PC-9 (cell line): Measurements from ENCODE around the gene ERC1. TPM values are rescaled to one million over a fixed set of nuclear protein-coding genes. Genes with fewer than 3 reads are reported as not detected.
"Not testable (repeated sequence)": the region's sequence is repeated elsewhere in the genome, so short reads cannot be mapped to it uniquely, and the experiment has no call there.

Experiments used
- BruUV-seq: library from RNA; stranded (reverse); fragments of 400-500 nt; replicated peaks from 2 replicates; lab custom pipeline; 2021; lab: Mats Ljungman, UMichigan
- CTCF ChIA-PET: fragments of 300-600 bp; sonication (Branson Sonifier 250); formaldehyde crosslinking; loops from one replicate; lab custom pipeline; 2022; ENCODE audit warnings: antibody characterized with exemption; lab: Charles Lee
- POLR2A ChIA-PET: fragments of 300-600 bp; sonication (Branson Sonifier 250); formaldehyde crosslinking; loops from one replicate; lab custom pipeline; 2022; ENCODE audit warnings: antibody characterized with exemption; ENCODE audit not compliant: unreplicated experiment; lab: Charles Lee
- DNase-seq, 2 experiments: peaks; one replicate each; pipeline versions ENCODE4 v3.0.0 to v3.0.0-alpha.2; 2015 to 2022; ENCODE audit warnings: mixed read lengths in 1 of 2
- H2AFZ ChIP-seq: fragments of 200-600 bp; sonication (generic); 2 replicates; pipeline ENCODE4 v1.8.1; 2017; ENCODE audit warnings: antibody characterized with exemption
- H3F3A ChIP-seq: fragments of 200-600 bp; sonication (generic); 2 replicates; pipeline ENCODE4 v1.8.1; 2017; ENCODE audit warnings: antibody characterized with exemption, mild to moderate bottlenecking, low read depth; ENCODE audit not compliant: insufficient read depth
- H3K27ac ChIP-seq: fragments of 200-600 bp; sonication (generic); 2 replicates; pipeline ENCODE4 v1.6.1; 2016; ENCODE audit warnings: mixed run types
- H3K27me3 ChIP-seq: fragments of 200-600 bp; sonication (generic); 2 replicates; pipeline ENCODE4 v1.6.1; 2016; ENCODE audit warnings: low read depth, mixed run types; ENCODE audit not compliant: insufficient read depth
- H3K36me3 ChIP-seq: fragments of 200-600 bp; sonication (generic); 2 replicates; pipeline ENCODE4 v1.6.1; 2016; ENCODE audit warnings: low read depth, mixed run types
- H3K4me1 ChIP-seq: fragments of 200-600 bp; sonication (generic); replicated peaks from 2 replicates; pipeline ENCODE4 v1.6.1; 2016; ENCODE audit warnings: mixed run types; ENCODE audit not compliant: insufficient read depth
- H3K4me2 ChIP-seq: fragments of 200-600 bp; sonication (generic); 2 replicates; pipeline ENCODE4 v1.6.1; 2017; ENCODE audit warnings: mixed run types
- H3K4me3 ChIP-seq: fragments of 200-600 bp; sonication (generic); 2 replicates; pipeline ENCODE4 v1.6.1; 2016; ENCODE audit warnings: mixed run types
- H3K79me2 ChIP-seq: fragments of 200-600 bp; sonication (generic); 2 replicates; pipeline ENCODE4 v1.6.1; 2017; ENCODE audit warnings: low read depth, mixed run types
- H3K9me2 ChIP-seq: fragments of 200-600 bp; sonication (generic); 2 replicates; pipeline ENCODE4 v1.8.1; 2017; ENCODE audit warnings: mild to moderate bottlenecking; ENCODE audit not compliant: insufficient read depth
- H3K9me3 ChIP-seq: fragments of 200-600 bp; sonication (generic); 2 replicates; pipeline ENCODE4 v1.8.1; 2016; ENCODE audit warnings: low read depth; ENCODE audit not compliant: insufficient read depth
- H4K20me1 ChIP-seq: fragments of 200-600 bp; sonication (generic); 2 replicates; pipeline ENCODE4 v1.8.1; 2017; ENCODE audit not compliant: insufficient read depth
- CTCF ChIP-seq: fragments of 200-600 bp; sonication (generic); conservative IDR thresholded peaks from 2 replicates; pipeline ENCODE4 v1.6.1; 2017; ENCODE audit warnings: mixed run types, antibody characterized with exemption, mild to moderate bottlenecking, moderate library complexity
- EZH2 ChIP-seq: fragments of 200-600 bp; sonication (generic); IDR thresholded peaks from 2 replicates; pipeline ENCODE4 v1.8.0; 2017; ENCODE audit warnings: antibody characterized with exemption, low read depth
- intact Hi-C: fragments of 100-400 bp; cut with micrococcal nuclease; formaldehyde crosslinking; loops from one replicate; pipeline ENCODE4 v1.10.0; 2022; ENCODE audit not compliant: unreplicated experiment
- total RNA-seq: library from RNA; stranded (reverse); gene quantifications from 2 replicates; pipeline ENCODE4 v1.2.3, GENCODE V29; 2021

Gene ERC1
- total RNA-seq, 1 experiment from 2014 or later: 52.0 TPM

GRCh38 chr12:1250641-1251040 lies 259.6 kb downstream of the ERC1 start:
- CTCF ChIA-PET: no interaction called here
- H3K4me1 ChIP-seq: no peaks in the 10 kb centered on the region
- H3F3A ChIP-seq: 0 out of 2 replicates have a peak, but pooled peaks cover 4% of the 10 kb centered on the region
- H3K4me3 ChIP-seq: no peak overlapping the region
- BruUV-seq: no TSS peak
- H3K79me2 ChIP-seq: no peaks in the 10 kb centered on the region
- no peaks in the 10 kb centered on the region for H3K27me3 ChIP-seq
- POLR2A ChIA-PET: no interaction called here
- no peak overlapping the region for H2AFZ ChIP-seq
- no peak overlapping the region for H3K27ac ChIP-seq
- no peaks in the 10 kb centered on the region for H3K9me2 ChIP-seq
- intact Hi-C loops: no loop called here
- no peaks in the 10 kb centered on the region for H3K9me3 ChIP-seq
- DNase-seq: no peak
- no peaks in the 10 kb centered on the region for H3K36me3 ChIP-seq
- no peak for TF ChIP-seq EZH2
- TF ChIP-seq CTCF: no peak
- H3K4me2 ChIP-seq: no peak overlapping the region
- no peaks in the 10 kb centered on the region for H4K20me1 ChIP-seq

- BruUV-seq: no TSS peak
- no peak overlapping the region for H2AFZ ChIP-seq
- H3K36me3 ChIP-seq: no peaks in the 10 kb centered on the region
- no peaks in the 10 kb centered on the region for H4K20me1 ChIP-seq
- ChIA-PET POLR2A (interaction anchor here (0.5 kb wide), 1 partner anchor 10 kb away, joined by 10 read pairs; no protein-coding TSS in a partner anchor), CTCF (no interaction called here)
- TF ChIP-seq CTCF: no peak
- no peak for TF ChIP-seq EZH2
- no peaks in the 10 kb centered on the region for H3K9me2 ChIP-seq
- H3K27ac ChIP-seq: no peak overlapping the region
- no peak for DNase-seq
- no peak overlapping the region for H3K4me3 ChIP-seq
- no peaks in the 10 kb centered on the region for H3K4me1 ChIP-seq
- H3F3A ChIP-seq: no peaks in the 10 kb centered on the region
- no peaks in the 10 kb centered on the region for H3K9me3 ChIP-seq
- H3K4me2 ChIP-seq: no peak overlapping the region
- intact Hi-C loops: no loop called here
- no peaks in the 10 kb centered on the region for H3K79me2 ChIP-seq
- H3K27me3 ChIP-seq: no peaks in the 10 kb centered on the region
Observed at GRCh38 chr12:1252758-1253157, 261.7 kb downstream of the ERC1 start.

GRCh38 chr12:1255125-1255524 lies 264.1 kb downstream of the ERC1 start:
- intact Hi-C loops, CTCF ChIA-PET, H3F3A ChIP-seq, H3K9me2 ChIP-seq, H3K36me3 ChIP-seq, H3K4me2 ChIP-seq, H3K27me3 ChIP-seq, POLR2A ChIA-PET, DNase-seq, H3K79me2 ChIP-seq, H4K20me1 ChIP-seq, H3K27ac ChIP-seq, H3K4me1 ChIP-seq, H2AFZ ChIP-seq, BruUV-seq, H3K4me3 ChIP-seq, H3K9me3 ChIP-seq: not testable (repeated sequence)

GRCh38 chr12:1255854-1256253 lies 264.8 kb downstream of the ERC1 start:
- H3K27me3 ChIP-seq, POLR2A ChIA-PET, H3K27ac ChIP-seq, H3K36me3 ChIP-seq, H2AFZ ChIP-seq, H3K79me2 ChIP-seq, H3K4me1 ChIP-seq, DNase-seq, H3K4me3 ChIP-seq, intact Hi-C loops, H3F3A ChIP-seq, H3K9me3 ChIP-seq, H4K20me1 ChIP-seq, H3K4me2 ChIP-seq, BruUV-seq, H3K9me2 ChIP-seq: not testable (repeated sequence)
- CTCF ChIA-PET: interaction anchor here (0.7 kb wide), 1 partner anchor 255 kb away, joined by 8 read pairs; no protein-coding TSS in a partner anchor
